ENCODE data around the gene ZNF304.
"Not testable (repeated sequence)": the region's sequence is repeated elsewhere in the genome, so short reads cannot be mapped to it uniquely, and the experiment has no call there.

Gene ZNF304

DNA sequence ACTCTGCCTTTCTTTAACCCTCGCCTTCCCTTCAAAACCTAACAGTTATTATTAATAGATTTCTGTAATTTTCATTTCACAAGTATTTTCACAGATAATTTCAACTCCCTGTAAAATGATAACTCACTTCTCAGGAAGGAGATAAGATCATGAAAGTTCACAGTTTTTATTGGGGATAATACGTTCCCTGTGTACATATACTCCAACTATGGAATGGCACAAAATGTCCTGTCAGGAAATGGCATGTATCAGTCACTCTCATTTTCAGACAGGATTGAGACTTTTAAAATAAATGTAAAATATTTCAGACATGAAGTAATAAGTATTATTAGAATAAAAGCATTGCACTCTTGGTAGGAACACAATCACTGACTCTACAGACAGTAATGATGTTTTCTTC lies 11.3 kb downstream of the ZNF304 start:
- DNase-seq, result no peak

DNA sequence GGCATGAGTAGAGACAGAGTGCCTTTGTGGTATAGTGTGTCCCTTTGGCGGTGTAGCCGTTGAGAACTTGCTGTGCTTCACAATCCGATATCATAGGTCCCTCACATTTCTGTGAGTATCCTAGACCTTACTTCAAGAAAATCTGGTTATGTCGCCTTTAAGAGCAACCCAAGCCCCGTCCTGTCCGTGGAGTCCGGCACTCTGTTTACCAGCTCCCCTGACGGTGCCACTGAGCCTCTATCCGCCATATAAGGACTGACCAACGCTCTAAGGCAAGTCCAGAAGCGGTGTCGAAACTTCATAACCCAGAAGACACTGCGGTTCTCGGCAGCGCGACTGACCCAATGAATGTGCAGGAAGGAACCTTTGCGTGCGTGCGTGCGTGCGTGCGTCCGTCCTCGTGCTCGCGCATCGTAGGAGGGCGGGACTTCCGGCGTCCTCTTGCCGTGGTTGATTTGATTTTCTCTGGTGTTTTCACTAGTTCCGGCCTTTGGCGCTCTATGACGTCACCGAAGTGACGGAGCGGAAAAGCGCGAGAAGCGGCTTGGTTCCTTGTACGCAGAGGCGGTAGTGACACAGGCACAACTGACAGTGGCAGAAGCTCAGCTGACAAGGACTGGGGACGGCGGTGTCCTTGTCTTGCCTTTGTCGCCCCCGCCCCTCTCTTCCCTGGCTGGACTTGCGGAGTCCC lies 12.1 kb downstream of the ZNF304 start, which contains the start of the genes TRAPPC2B and ZNF547:
Gene TRAPPC2B, plus strand, starts transcription at position 555 of the 691 bp plus-strand sequence. CDS start 1,283 bp downstream, outside the sequence.
Gene ZNF547, plus strand, starts transcription at position 555 of the 691 bp plus-strand sequence. CDS start 5,005 bp downstream, outside the sequence.
- peak; percentile 72 to 99 (median 97) for DNase-seq

DNA sequence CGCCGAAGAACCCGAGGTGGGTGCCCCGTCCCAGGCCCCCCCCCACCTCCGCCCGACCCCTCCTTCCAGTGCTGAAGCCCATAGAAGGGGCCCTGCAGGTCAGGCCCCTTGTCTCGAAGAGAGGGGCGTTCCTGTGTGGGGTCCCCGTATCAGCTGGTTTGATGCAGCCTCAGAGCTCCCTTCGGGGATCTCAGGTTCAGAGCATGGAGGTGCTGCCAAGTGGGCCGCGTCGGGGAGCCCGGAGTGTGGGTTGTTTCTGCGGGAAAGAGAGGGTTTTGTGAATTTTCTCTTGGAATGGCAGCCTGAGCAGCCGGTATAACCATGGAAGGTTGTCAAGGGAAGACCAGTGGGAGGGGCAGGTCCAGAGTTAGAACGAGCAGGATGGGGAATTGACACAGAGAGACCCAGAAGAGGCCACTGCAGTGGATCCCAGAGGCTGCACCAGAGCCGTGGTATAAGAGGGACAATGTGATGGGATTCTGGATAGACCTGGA lies 12.7 kb downstream of the ZNF304 start:
- peak in 8 of 58 donors; percentile 11 to 55 (median 36) for DNase-seq

DNA sequence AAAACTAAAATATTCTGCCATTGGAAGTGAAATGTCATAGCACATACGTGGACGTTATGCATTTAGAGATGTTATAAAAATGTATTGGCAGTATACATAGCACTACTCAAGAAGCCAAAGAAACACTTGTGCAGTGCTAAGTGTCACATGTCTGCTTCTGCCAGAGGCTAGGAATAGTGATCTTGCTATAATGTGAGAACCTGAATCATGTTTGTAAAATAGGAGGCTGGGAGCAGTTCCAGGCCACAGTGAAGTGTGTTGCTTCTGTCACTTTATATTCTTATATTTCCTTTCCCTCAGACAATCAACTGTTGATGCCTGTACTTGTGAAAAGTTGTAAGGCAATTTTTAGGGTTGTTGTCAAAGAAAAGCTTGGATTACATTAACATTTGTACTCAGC lies 15.7 kb downstream of the ZNF304 start:
- DNase-seq, result no peak

DNA sequence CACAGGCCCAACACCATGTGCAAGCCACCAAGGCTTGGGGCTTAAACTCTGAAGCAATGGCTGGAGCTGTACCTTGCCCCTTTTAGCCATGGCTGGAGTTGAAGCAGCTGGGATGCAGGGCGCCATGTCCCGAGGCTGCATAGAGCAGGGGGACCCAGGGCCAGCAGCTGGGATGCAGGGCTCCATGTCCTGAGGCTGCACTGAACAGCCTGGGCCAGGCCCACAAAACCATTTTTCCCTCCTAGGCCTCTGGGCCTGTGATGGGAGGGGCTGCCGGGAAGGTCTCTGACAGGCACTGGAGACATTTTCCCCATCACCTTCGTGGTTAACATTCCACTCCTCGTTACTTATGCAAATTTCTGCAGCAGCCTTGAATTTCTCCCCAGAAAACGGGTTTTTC lies 23.1 kb downstream of the ZNF304 start:
- no peak for DNase-seq

DNA sequence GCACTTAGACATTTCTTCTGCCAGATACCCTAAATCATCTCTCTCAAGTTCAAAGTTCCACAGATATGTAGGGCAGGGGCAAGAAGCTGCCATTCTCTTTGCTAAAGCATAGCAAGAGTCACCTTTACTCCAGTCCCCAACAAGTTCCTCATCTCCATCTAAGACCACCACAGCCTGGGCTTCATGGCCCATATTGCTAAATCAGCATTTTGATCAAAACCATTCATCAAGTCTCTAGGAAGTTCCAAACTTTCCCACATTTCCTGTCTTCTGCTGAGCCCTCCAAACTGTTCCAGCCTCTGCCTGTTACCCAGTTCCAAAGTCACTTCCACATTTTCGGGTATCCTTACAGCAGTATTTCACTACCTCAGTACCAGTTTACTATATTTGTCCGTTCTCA lies 23.6 kb downstream of the ZNF304 start:
- not testable (repeated sequence) for DNase-seq

DNA sequence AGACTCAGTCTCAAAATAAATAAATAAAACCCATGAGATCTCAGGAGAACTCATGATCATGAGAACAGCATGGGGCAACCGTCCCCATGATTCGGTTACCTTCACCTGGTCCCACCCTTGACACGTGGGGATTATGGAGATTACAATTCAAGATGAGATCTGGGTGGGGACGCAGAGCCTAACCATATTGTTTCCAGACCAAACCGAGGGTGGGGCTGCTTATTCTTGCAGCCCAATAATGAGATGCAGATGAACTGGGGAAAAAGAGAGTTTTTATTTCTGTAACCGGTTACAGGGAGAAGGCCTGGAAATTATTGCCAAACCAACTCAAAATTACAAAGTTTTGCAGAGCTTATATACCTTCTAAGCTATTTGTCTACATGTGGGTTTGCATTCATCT lies 25.1 kb downstream of the ZNF304 start:
- no peak for DNase-seq

DNA sequence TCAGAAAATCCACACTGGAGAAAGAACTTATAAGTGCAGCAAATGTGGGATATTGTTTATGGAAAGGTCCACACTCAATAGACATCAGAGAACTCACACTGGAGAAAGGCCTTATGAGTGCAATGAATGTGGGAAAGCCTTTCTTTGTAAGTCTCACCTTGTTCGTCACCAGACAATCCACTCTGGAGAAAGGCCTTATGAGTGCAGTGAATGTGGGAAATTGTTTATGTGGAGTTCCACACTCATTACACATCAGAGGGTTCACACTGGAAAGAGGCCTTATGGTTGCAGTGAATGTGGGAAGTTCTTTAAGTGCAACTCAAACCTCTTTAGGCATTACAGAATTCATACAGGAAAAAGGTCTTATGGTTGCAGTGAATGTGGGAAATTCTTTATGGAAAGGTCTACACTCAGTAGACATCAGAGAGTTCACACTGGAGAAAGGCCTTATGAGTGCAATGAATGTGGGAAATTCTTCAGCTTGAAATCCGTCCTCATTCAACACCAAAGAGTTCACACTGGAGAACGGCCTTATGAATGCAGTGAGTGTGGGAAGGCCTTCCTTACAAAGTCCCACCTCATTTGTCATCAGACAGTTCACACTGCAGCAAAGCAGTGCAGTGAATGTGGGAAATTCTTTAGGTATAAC lies 26.6 kb downstream of the ZNF304 start:
- DNase-seq, result no peak

DNA sequence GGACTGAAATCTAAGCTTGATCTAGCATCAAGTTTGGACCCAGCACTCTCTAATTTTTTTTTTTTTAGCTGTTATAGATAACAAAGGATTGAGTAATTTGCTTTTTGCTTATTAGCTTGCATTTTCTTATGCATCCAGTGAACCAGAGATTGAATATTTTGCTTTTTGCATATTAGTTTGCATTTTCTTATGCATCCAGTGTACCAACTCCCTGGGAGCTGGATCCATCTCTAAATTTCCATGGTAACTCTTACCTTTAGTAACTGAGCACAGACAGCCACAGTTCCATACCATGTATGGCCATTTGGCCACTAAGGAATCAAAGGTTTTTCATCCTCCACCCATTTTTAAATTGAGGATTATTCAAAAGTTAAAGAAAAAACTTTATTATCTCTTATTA lies 29.9 kb downstream of the ZNF304 start:
- no peak for DNase-seq

DNA sequence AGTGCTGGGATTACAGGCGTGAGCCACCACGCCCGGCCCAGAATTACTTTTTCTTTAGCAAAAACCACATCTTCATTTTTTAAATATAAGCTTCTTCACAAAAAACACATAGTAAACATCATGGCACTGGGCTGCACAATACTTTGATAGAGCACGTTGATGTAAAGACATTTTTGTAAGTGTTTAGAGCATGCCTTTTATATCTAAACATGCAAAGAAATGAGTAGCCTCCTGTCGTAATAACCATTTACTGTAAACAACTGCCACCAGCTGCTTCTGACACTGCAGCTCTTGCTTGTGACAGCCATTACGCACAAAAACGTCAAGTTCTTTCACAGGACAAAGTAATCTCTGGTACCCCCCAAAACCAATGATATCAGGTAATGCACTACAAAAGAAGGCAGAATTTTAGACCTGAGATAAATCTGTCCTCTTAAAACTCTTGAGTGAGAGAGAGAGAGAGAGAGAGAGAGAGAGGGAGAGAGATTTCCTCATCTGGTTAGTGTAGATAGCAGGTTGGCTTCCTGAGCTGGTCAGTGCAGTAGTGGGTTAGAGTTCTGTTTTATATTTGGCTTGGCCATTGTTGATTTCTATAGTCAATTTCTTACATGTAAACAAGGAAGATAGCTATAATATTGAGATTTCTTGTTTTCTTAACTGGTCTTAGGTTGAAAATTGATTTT lies 31.9 kb downstream of the ZNF304 start:
- DNase-seq, result no peak

DNA sequence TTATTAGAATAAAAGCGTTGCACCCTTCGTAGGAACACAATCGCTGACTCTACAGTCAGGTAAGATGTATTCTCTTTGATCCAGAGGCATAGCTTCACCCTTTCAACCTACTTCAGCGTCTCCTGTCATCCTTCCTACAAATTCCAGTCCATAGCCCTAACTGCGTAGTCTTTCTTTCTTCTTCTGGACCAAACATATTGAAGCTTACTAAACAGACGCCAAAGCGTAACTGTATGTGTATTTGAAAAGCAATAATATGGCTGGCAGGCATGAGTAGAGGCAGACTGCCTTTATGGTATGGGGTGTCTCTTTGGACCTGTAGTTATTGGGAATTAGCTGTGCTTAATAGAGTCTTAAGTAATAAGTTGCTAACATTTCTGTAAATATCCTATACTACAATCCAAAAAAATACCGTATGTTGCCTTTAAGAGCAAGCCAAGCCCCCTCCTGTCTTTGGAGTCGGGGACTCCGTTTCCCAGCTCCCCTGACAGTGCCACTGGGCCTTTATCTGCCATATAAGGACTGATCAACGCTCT lies 38.2 kb downstream of the ZNF304 start:
- no peak for DNase-seq

DNA sequence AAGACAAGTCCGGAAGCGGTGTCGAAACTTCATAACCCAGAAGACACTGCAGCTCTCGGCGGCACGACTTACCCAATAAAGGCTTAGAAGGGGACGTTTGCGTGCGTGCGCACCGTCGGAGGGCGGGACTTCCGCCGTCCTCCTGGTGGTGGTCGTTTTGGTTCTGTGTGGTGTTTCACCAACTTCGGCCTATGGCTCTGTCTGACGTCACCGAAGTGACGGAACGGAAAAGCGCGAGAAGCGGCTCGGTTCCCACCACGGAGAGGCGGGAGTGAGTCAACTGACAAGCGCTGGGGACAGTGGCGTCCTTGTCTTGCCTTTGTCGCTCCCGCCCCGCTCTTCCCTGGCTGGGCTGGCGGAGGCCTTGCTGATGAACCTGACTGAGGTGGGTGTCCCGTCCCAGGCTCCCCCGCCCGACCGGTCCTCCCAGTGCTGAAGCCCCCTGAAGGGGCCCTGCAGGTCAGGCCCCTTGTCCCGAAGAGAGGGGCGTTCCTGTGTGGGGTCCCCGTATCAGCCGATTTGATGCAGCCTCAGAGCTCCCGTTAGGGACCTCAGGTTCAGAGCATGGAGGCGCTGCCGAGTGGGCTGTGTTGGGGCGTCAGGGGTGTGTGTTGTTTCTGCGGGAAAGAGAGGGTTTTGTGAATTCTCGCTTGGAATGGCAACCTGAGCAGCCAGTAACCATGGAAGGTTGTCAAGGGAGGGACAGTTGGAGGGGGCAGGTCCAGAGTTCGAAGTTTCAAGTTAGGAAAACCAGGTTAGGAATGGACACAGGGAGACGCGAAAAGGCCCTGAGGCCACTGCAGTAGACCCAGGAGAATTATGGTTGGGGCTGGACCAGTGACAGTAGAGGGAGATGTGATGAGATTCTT lies 38.9 kb downstream of the ZNF304 start, which contains the start of gene ZNF548:
Gene ZNF548, plus strand, starts transcription at position 125 of the 869 bp plus-strand sequence. Its CDS starts 246 bp downstream, at position 371.
- DNase-seq, result peak; percentile 81 to 99 (median 97)

DNA sequence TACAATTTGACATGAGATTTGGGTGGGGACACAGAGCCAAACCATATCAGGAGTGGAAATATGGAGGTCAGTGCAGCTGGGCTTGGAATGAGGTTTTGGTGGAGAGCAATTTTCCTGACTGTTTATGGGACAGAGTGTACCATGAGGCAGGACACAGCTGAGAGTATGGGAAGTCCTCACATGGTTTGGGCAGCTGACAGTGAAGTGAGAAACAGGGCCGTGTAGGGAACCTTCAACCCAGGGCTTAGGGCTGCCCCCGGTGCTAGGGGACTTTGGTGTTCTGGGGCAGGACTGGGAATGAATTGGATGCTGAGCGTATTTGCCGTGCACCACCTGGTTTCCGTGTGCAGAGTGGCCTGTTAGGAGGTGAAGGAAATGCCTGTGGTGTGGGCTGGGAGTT lies 44.6 kb downstream of the ZNF304 start:
- DNase-seq, result no peak

DNA sequence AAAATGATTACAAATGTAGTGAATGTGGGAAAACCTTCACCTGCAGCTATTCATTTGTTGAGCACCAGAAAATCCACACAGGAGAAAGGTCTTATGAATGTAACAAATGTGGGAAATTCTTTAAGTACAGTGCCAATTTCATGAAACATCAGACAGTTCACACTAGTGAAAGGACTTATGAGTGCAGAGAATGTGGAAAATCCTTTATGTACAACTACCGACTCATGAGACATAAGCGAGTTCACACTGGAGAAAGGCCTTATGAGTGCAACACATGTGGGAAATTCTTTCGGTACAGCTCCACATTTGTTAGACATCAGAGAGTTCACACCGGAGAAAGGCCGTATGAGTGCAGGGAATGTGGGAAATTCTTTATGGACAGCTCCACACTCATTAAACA lies 47.8 kb downstream of the ZNF304 start:
- no peak for DNase-seq

DNA sequence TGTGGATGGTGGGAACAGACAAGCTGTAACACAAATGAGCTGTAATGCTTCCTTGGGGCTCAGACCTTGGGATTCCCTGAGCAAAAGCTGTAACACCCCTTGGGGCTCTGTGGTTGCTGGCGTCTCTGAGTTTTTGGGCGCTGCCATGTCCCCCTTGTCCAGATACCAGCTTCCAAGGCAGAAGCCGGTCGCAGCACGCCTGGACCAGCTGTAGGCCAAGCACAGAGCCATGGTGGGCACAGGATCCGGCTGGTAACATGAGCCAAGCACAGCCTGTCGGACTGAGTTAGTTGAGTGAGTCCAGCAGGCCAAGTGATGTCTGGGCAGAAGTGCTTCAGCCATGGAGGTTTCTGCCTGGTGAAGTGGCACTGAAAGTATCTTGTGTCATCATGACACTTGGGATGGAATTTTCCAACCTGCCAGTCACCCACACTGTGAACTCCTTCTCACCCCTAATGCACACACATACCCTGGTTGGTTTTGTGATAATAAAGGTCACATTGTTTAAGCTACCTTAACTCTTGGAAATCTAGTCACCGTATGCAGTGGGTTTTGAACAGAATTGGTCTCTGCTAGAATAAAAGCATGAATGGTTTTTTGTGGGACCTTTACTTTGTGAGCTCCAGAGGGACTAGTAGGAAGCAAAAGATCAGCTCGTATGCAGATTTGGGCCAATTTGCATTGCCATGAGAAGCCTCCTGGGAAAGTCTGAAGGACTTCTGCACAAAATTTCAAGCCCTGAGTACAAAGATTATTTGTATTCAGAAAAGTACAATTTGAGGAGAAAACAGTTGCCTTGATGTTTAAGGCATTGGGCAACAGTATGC lies 52.9 kb downstream of the ZNF304 start:
- DNase-seq, result no peak

DNA sequence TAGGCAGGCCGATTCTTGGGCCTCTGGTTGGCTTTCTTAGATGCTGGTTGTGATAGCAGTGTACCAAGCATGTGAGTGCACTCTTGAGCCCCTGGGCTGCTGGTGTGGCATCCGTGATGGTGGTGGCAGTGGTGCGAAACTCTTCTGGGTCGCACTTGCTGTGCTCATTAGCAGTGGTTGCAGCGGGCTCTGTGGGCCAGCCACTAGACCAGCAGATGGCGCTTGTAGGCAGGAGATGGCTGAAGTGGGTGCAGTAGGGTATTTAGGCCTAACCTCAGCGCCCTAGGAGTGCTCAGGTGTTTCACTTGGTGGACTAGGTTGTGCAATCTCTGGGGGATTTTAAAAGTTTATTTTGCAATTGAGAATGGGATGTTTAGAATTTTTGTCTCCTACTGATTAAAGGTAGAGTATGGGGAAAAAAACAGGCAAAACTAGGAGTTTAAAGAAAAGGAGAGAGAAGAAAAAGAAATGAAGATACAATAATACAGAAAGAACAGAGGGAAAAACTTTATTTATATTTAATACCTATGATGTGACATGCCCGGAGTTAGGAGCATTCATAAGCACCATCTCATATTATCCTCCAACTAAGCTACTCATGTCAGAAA lies 55.5 kb downstream of the ZNF304 start:
- DNase-seq, result peak in 35 of 58 donors; percentile 0 to 49 (median 6)
